Thyroid gland (tissue), 4 donors: ENCODE data around the gene MAN2A2.

Experiments
- POLR2A ChIP-seq, 2 donors: fragments of 450-650 bp; IDR thresholded peaks; one replicate each; pipeline ENCODE4 v1.6.1; 2017; ENCODE audit warnings: antibody characterized with exemption in 2 of 2, mild to moderate bottlenecking in 2 of 2, moderate library complexity in 1 of 2
- TF ChIP-seq, protein P1 (sequence below), 6 experiments: fragments of 200-600 bp in 3 of 6; fragments of 450-650 bp in 3 of 6; sonication (generic) in 3 of 6; IDR thresholded peaks; one replicate each; pipeline ENCODE4 v1.5.1; 2016 to 2019; ENCODE audit warnings: antibody characterized with exemption in 6 of 6, mild to moderate bottlenecking in 2 of 6, inconsistent platforms in 1 of 6, moderate library complexity in 1 of 6

DNA sequence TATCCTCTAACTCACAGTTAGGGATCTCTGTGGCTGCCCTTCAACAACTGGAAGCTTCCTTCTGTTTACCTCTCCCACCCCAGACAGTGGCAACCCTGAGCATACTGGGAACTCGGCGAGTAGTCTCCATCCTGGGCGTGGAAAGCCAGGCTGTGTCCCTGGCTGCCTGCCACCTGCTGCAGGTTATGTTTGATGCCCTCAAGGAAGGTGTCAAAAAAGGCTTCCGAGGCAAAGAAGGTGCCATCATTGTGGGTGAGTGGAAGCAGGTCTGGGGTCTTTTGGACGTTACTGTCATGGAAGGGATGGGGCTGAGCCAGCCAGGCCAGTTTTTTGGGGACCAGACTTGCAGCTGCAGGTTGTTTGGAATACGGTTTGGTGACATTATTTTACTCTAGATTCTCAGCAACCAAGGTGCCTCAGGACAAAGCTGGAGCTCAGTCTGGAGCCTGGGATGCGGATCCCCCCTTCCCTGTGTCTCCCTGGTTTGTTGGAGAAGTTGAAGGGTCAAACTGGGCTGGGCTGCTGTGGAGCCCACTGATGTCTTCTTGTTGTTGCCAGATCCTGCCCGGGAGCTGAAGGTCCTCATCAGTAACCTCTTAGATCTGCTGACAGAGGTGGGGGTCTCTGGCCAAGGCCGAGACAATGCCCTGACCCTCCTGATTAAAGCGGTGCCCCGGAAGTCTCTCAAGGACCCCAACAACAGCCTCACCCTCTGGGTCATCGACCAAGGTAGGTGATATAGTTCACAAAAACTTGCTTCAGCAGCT lies 39.4 kb downstream of the MAN2A2 start:
- no peak for TF ChIP-seq POLR2A (IDR thresholded peaks at IDR 0.05)
- TF ChIP-seq, protein P1, sequence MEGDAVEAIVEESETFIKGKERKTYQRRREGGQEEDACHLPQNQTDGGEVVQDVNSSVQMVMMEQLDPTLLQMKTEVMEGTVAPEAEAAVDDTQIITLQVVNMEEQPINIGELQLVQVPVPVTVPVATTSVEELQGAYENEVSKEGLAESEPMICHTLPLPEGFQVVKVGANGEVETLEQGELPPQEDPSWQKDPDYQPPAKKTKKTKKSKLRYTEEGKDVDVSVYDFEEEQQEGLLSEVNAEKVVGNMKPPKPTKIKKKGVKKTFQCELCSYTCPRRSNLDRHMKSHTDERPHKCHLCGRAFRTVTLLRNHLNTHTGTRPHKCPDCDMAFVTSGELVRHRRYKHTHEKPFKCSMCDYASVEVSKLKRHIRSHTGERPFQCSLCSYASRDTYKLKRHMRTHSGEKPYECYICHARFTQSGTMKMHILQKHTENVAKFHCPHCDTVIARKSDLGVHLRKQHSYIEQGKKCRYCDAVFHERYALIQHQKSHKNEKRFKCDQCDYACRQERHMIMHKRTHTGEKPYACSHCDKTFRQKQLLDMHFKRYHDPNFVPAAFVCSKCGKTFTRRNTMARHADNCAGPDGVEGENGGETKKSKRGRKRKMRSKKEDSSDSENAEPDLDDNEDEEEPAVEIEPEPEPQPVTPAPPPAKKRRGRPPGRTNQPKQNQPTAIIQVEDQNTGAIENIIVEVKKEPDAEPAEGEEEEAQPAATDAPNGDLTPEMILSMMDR (IDR thresholded peaks at IDR 0.05), result no peak
